Endometrium (tissue), 2 donors: ENCODE results near the gene FRAS1.
A peak's percentile ranks its signal among the peaks of the same experiment; 100 is the strongest.

ENCODE experiments used
- FAIRE-seq: peaks from 2 replicates; lab custom pipeline; 2012; peaks lifted over from hg19 to GRCh38; lab: Jason Lieb, UNC
- donor health status: control.
- donor health status: control.

FRAS1 gene

DNA sequence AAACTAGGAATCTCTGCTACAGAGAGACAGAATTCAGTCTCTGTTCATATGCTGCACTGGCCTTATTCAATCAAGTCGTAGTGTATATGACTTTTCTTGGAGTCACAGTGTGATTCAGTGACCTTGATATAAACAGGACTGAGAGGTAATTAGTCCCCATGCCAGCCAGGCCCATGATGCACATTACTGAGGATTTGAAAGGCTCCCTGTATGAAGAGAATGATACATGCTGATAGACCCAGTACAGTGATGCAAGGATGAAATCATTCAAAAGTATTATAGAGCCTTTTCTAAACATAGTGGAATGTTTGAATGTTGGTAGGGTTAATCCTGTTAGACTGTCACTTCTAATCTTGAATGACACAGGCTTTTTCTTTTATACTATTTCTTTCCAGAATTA, 528.5 kb downstream of the FRAS1 start:
- FAIRE-seq: no peak

DNA sequence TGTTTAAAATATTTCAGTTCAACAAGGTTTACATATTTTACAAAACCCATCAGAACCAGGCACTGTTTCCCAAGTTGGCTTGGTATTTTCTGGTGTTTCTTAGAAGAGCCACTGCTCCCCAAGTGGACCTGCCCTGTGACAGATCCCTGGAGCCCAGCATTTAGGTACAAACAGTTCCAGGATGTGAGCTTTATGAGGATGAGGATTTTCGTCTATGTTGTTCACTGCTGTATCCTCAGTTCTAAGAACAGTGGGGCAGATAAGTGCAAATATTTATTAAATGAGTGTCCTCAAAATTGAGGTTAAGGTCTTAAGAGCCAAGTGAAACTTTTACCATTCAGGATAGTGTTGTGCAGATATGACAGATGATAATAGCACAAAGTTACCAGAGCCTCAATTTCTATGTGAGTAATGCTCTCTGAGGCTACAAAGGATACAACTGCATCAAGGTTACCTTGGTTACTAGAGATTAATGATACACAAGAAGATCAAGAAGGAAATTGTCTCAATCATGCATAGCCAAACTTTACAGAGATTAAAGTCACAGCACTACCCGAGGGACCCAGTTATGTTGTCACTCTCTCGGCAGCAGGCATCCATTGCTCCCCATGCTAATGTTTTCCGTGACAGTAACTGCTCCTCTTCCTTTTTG, 531.9 kb downstream of the FRAS1 start:
- no peak for FAIRE-seq

GRCh38 chr4:78591404-78591803, 534.3 kb downstream of the FRAS1 start:
- FAIRE-seq: peak; percentile 85

DNA sequence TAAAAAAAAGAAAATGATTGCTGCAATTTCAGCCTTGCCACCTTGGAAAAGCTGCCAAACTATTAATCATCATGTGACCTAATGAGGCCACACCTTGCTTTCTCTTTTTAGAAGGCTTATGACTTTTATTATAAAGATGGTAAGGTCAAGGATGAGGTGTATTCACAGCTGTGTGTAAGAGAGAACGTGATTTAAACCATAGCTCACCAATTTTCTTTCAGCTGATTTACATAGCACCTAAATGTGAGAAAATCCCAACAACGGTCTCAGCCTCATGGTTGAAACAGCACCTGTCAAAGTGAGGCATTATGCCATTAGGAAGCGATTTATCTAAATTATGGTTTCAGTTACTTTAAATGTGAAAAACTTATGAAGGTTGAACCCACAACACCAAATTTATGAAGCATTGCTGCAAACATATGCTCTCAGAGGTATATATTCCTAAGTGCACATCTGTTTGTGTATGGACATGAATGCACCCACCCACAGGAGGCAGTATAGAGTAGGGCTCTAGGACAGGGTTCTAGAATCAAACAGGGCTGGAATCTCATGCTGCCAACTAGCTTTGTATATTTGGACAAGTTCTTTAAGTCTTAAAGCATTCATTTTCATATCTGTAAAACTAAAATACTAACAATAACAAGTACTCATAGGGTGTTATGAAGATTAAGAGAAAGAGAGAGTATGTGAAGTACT, 535.1 kb downstream of the FRAS1 start:
- no peak for FAIRE-seq
